HuH-7 (cell line): Measurements from ENCODE around the gene TRIM27.
"Not testable (repeated sequence)": the region's sequence is repeated elsewhere in the genome, so short reads cannot be mapped to it uniquely, and the experiment has no call there.

Experiments used
- DNase-seq: peaks from one replicate; pipeline ENCODE4 v3.0.0; 2011; ENCODE audit warnings: low spot score

TRIM27 gene

GRCh38 chr6:28943223-28943556, 19.4 kb upstream of the TRIM27 start:
- DNase-seq: no peak

- no peak for DNase-seq
These were observed 18.1 kb upstream of the TRIM27 start for GRCh38 chr6:28941684-28942448.

GRCh38 chr6:28940858-28941683, 17.3 kb upstream of the TRIM27 start:
- DNase-seq: no peak

- DNase-seq: no peak
These were observed 16.6 kb upstream of the TRIM27 start for GRCh38 chr6:28940294-28940857.

GRCh38 chr6:28933069-28933468, 9.3 kb upstream of the TRIM27 start:
- DNase-seq: no peak

GRCh38 chr6:28929887-28930620, 6.3 kb upstream of the TRIM27 start:
- no peak for DNase-seq

GRCh38 chr6:28929339-28929738, 5.6 kb upstream of the TRIM27 start:
- DNase-seq: not testable (repeated sequence)

- no peak for DNase-seq
These were observed 4.1 kb upstream of the TRIM27 start for GRCh38 chr6:28927846-28928245.

- no peak for DNase-seq
These were observed 916 bp downstream of the TRIM27 start for GRCh38 chr6:28922821-28923317.

GRCh38 chr6:28922004-28922820, 1.6 kb downstream of the TRIM27 start:
- peak; percentile 53 for DNase-seq

GRCh38 chr6:28920281-28920680, 3.5 kb downstream of the TRIM27 start:
- no peak for DNase-seq

- DNase-seq: no peak
These were observed 8.8 kb downstream of the TRIM27 start for GRCh38 chr6:28914941-28915340.

GRCh38 chr6:28910901-28911690, 12.7 kb downstream of the TRIM27 start:
- no peak for DNase-seq

- DNase-seq: no peak
These were observed 16.4 kb downstream of the TRIM27 start for GRCh38 chr6:28907394-28907793.

GRCh38 chr6:28906669-28907068, 17.1 kb downstream of the TRIM27 start:
- DNase-seq: no peak

GRCh38 chr6:28903686-28904085, 20.1 kb downstream of the TRIM27 start:
- DNase-seq: no peak

GRCh38 chr6:28901831-28902230, 22.0 kb downstream of the TRIM27 start:
- DNase-seq: no peak

GRCh38 chr6:28900577-28901256, 23.1 kb downstream of the TRIM27 start:
- DNase-seq: no peak

GRCh38 chr6:28898710-28898965, 25.1 kb downstream of the TRIM27 start:
- DNase-seq: no peak

- DNase-seq: no peak
These were observed 26.4 kb downstream of the TRIM27 start for GRCh38 chr6:28897369-28897745.
